ENCODE data around the gene ZMYM4. TPM values are rescaled to one million over a fixed set of nuclear protein-coding genes. Genes with fewer than 3 reads are reported as not detected.

ZMYM4 gene
- total RNA-seq, 1 experiment from 2014 or later, result 38.8 TPM

DNA sequence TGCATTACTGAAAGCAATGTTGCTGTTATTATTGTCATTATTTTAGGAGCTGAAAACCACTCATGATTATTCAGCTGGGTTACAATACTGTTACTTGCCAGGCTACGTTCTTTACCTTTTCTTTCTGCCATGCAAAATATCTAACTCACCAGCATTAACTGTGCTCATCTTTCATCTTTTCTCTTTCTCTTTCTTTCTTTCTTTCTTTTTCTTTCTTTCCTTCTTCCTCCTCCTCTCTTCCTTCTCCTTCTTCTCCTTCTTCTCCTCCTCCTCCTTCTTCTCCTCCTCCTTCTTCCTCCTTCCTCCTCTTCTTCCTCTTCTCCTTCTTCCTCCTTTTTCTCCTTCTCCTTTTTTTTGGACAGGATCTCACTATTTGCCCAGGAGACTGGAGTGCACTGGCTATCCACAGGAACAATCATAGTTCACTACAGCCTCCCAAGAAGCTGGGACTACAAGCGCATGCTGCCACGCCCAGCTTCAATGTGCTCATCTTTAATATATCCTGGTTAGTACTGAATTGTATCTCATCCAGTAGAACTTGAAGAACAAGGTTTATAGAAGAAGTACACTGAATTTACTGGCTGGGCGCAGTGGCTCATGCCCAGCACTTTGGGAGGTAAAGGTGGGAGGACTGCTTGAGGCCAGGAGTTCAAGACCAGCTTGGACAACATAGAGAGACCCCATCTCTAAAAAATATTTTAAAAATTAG lies 6.9 kb upstream of the ZMYM4 start:
- H3K27ac ChIP-seq, result no peak overlapping the region
- no peak overlapping the region for H3K4me3 ChIP-seq
- H3K4me1 ChIP-seq (replicated peaks), result peaks cover 10% of the 10 kb centered on the region
- no peaks in the 10 kb centered on the region for H3K27me3 ChIP-seq (replicated peaks)
- H3K9me3 ChIP-seq (replicated peaks), result no peaks in the 10 kb centered on the region
- no peak for DNase-seq (ENCODE audit: low read depth in 1 of 2, low spot score in 2 of 2)
- no peaks in the 10 kb centered on the region for H3K36me3 ChIP-seq

DNA sequence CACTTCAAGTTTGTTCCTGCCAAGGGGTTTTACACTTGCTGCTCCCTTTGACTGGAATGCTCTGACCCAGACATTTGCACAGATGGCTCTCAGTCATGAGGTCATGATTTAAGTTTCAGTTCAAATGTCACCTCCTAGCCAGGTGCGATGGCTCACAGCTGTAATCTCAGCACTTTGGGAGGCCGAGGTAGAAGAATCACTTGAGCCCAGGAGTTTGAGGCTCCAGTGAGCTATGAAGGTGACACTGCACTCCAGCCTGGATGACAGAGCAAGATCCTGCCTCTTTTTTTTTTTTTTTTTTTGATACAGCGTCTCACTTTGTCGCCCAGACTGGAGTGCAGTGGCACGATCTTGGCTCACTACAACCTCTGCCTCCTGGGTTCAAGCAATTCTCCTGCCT lies 4.5 kb upstream of the ZMYM4 start:
- Histone ChIP-seq H3K9me3 (replicated peaks) (no peaks in the 10 kb centered on the region), H3K4me3 (no peak overlapping the region), H3K27ac (no peak overlapping the region), H3K27me3 (replicated peaks) (no peaks in the 10 kb centered on the region), H3K36me3 (peaks cover 3% of the 10 kb centered on the region; the same call in 1 of the 2 replicates), H3K4me1 (replicated peaks) (peaks cover 15% of the 10 kb centered on the region)
- no peak for DNase-seq (ENCODE audit: low read depth in 1 of 2, low spot score in 2 of 2)

DNA sequence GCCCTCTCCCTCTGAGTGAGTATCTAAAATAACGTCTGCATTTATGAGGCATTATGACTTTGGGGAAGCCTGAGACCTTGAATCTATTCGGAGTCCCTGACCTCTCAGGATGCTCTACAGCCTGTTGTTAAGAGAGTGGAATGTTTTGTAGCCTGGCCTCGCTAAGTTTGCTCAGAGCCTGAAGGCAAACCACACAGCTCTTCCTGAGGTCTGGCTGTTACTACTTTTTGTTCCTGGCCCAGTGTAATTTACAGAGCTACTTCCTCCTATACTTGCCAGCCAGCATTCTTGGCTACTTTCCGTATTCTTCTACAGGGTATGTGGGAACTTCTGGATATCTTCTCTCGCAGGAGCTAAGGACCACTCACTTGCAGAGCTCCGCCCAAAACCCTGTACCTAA lies 3.6 kb upstream of the ZMYM4 start:
- H3K27ac ChIP-seq, result no peak overlapping the region
- DNase-seq (ENCODE audit: low read depth in 1 of 2, low spot score in 2 of 2), result no peak
- peaks cover 18% of the 10 kb centered on the region for H3K4me1 ChIP-seq (replicated peaks)
- no peaks in the 10 kb centered on the region for H3K9me3 ChIP-seq (replicated peaks)
- H3K27me3 ChIP-seq (replicated peaks), result no peaks in the 10 kb centered on the region
- peaks cover 3% of the 10 kb centered on the region; the same call in 1 of the 2 replicates for H3K36me3 ChIP-seq
- no peak overlapping the region for H3K4me3 ChIP-seq

DNA sequence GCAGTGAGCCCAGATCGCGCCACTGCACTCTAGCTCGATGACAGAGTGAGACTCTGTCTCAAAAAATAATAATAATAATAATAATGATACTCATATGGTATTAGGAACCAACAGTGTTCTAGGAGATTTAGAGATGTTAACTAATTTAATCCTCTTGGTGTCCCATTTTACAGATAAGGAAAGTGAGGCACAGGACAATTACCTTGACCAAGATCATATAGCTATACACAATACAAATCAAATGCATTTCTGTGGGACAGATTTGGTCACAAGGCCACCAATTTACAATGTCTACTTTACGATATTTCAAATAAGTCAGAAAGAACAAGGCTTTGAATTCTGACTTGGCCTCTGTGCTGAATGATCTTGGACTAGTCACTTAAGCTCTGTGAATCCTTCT lies 2.2 kb upstream of the ZMYM4 start:
- H3K4me3 ChIP-seq, result no peak overlapping the region
- peaks cover 20% of the 10 kb centered on the region for H3K4me1 ChIP-seq (replicated peaks)
- H3K27ac ChIP-seq, result no peak overlapping the region
- H3K9me3 ChIP-seq (replicated peaks), result no peaks in the 10 kb centered on the region
- no peak for DNase-seq (ENCODE audit: low read depth in 1 of 2, low spot score in 2 of 2)
- H3K27me3 ChIP-seq (replicated peaks), result no peaks in the 10 kb centered on the region
- peaks cover 11% of the 10 kb centered on the region; the same call in 1 of the 2 replicates for H3K36me3 ChIP-seq

DNA sequence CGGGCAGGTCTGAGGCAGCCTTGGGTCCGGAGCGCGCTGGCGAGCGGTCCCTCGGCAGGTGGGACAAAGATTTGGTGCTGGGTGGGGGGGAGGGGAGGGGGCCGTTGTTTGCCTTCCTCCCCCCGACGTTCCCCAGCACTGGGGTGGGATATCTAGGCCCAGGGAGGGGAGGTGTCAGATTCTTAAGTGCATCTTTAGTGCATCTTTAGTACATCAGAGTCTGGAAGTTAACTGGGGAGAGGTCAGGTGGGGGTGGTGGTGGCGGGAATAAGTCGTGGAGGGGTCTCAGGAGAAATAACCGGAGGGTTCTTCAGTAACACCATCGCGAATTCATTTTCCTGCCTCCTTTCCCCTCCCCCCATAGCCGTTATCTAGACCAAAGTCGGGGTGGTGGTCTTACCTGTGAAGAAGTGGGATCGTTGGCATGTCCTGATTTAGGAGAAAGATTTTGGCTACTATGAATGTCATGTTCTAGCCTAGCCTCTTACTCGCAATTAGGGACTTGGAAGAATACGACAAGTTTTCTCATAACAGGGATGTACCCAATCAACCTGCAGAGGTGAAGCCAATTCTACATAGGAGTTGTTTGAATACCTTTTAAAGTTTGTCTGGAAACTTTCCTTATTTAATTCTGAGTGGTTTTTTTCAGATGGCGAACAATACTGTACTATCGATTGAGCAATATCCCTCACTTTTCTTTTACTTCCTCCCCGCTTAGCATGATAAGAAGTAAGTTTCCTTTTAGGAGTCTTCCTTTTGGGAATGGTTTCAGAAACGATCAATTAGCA lies 886 bp downstream of the ZMYM4 start:
- H3K9me3 ChIP-seq (replicated peaks), result no peaks in the 10 kb centered on the region
- DNase-seq (ENCODE audit: low read depth in 1 of 2, low spot score in 2 of 2), result no peak
- H3K4me1 ChIP-seq (replicated peaks), result peaks cover 20% of the 10 kb centered on the region
- H3K27me3 ChIP-seq (replicated peaks), result no peaks in the 10 kb centered on the region
- H3K4me3 ChIP-seq, result peak overlapping the region; percentile 87
- H3K27ac ChIP-seq, result peak overlapping the region; percentile 86
- peaks cover 11% of the 10 kb centered on the region; the same call in 1 of the 2 replicates for H3K36me3 ChIP-seq

DNA sequence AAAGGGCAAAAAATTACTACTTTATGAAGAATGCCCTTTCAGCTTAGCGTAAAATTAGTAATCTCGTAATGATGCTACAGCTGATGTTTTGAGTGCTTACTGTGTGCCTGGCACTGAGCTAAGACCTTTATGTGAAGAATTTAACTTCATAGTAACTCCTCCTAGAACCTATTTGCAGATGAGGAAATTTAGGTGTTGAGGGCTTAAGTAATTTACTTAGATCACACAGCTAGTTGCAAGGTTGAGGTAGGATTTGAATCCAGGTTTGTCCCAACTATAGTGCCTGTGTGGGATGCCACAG lies 1.4 kb downstream of the ZMYM4 start:
- DNase-seq (ENCODE audit: low read depth in 1 of 2, low spot score in 2 of 2), result no peak
- Histone ChIP-seq H3K9me3 (replicated peaks) (no peaks in the 10 kb centered on the region), H3K27me3 (replicated peaks) (no peaks in the 10 kb centered on the region), H3K36me3 (peaks cover 11% of the 10 kb centered on the region; the same call in 1 of the 2 replicates), H3K4me1 (replicated peaks) (peaks cover 15% of the 10 kb centered on the region), H3K27ac (no peak overlapping the region), H3K4me3 (peak overlapping the region; percentile 87)

DNA sequence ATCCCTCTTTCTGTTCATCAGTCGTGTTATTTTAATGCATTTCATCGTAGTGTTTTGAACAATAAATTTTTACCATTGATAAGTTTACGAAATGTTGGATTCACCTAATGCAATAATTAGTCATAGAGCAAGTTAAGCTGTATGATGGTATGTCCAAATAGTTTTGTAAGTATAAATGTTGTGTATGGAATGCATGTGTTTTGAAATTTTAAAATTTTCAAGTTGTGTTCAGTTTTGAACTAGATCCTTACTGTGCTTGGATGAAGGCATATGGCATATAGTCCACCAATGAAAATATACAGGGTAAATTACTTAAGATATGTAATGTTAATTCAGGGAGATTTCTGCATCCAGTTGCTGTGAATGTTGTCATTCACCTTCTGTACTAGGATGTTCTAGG lies 2.3 kb downstream of the ZMYM4 start:
- Histone ChIP-seq H3K36me3 (peaks cover 11% of the 10 kb centered on the region; the same call in 1 of the 2 replicates), H3K4me1 (replicated peaks) (peaks cover 10% of the 10 kb centered on the region)
- no peak for DNase-seq (ENCODE audit: low read depth in 1 of 2, low spot score in 2 of 2)

DNA sequence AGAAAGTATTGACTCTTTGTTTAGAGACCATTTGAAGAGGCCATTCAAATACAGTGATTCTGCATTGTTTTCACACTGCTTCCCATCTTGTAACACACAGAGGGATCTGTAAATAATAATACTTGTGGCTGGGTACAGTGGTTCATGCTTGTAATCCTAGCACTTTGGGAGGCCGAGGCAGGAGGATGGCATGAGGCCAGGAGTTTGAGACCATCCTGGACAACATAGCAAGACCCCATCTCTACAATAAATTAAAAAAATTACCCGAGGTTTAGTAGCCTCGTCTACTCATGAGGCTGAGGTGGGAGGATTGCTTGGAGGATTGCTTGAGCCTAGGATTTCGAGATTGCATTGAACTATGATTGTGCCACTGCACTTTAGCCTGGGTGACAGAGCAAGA lies 5.7 kb downstream of the ZMYM4 start:
- Histone ChIP-seq H3K4me1 (replicated peaks) (peaks cover 5% of the 10 kb centered on the region), H3K9me3 (replicated peaks) (no peaks in the 10 kb centered on the region)

More for the DNA sequence above, 2.3 kb downstream of the ZMYM4 start:
- H3K27ac ChIP-seq, result no peak overlapping the region
- no peaks in the 10 kb centered on the region for H3K27me3 ChIP-seq (replicated peaks)
- H3K4me3 ChIP-seq, result no peak overlapping the region
- H3K9me3 ChIP-seq (replicated peaks), result no peaks in the 10 kb centered on the region

GRCh38 chr1:35278886-35279554 lies 10.5 kb downstream of the ZMYM4 start:
- DNase-seq (ENCODE audit: low read depth in 1 of 2, low spot score in 2 of 2), result no peak
- Histone ChIP-seq H3K4me3 (no peak overlapping the region), H3K27ac (no peak overlapping the region), H3K27me3 (replicated peaks) (no peaks in the 10 kb centered on the region), H3K9me3 (replicated peaks) (no peaks in the 10 kb centered on the region), H3K4me1 (replicated peaks) (no peaks in the 10 kb centered on the region), H3K36me3 (peaks cover 26% of the 10 kb centered on the region)

More for the DNA sequence above, 5.7 kb downstream of the ZMYM4 start:
- no peaks in the 10 kb centered on the region for H3K27me3 ChIP-seq (replicated peaks)
- H3K36me3 ChIP-seq, result peaks cover 21% of the 10 kb centered on the region
- no peak overlapping the region for H3K27ac ChIP-seq
- no peak overlapping the region for H3K4me3 ChIP-seq
- DNase-seq (ENCODE audit: low read depth in 1 of 2, low spot score in 2 of 2), result no peak

GRCh38 chr1:35279555-35279904 lies 11.0 kb downstream of the ZMYM4 start:
- Histone ChIP-seq H3K27ac (no peak overlapping the region), H3K9me3 (replicated peaks) (no peaks in the 10 kb centered on the region), H3K36me3 (peaks cover 29% of the 10 kb centered on the region), H3K4me1 (replicated peaks) (no peaks in the 10 kb centered on the region), H3K27me3 (replicated peaks) (no peaks in the 10 kb centered on the region), H3K4me3 (no peak overlapping the region)
- DNase-seq (ENCODE audit: low read depth in 1 of 2, low spot score in 2 of 2), result no peak

DNA sequence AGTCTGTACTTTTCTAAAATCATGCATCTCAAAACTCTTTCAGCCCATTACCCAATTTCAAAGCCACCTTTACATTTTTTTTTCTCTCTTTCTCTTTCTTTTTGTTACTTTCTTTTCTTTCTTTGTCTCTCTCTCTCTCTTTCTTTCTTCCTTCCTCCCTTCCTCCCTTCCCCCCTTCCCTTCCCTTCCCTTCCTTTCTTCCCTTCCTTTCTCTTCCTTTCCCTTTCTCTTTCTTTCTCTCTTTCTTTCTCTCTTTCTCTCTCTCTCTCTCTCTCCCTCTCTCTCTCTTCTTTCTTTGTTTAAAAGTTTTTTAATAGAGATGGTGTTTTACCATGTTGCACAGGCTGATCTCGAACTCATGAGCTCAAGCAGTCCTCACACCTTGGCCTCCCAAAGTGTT lies 11.5 kb downstream of the ZMYM4 start:
- DNase-seq (ENCODE audit: low read depth in 1 of 2, low spot score in 2 of 2), result no peak
- Histone ChIP-seq H3K27me3 (replicated peaks) (no peaks in the 10 kb centered on the region), H3K36me3 (peaks cover 34% of the 10 kb centered on the region), H3K4me1 (replicated peaks) (no peaks in the 10 kb centered on the region), H3K27ac (no peak overlapping the region), H3K4me3 (no peak overlapping the region), H3K9me3 (replicated peaks) (no peaks in the 10 kb centered on the region)

DNA sequence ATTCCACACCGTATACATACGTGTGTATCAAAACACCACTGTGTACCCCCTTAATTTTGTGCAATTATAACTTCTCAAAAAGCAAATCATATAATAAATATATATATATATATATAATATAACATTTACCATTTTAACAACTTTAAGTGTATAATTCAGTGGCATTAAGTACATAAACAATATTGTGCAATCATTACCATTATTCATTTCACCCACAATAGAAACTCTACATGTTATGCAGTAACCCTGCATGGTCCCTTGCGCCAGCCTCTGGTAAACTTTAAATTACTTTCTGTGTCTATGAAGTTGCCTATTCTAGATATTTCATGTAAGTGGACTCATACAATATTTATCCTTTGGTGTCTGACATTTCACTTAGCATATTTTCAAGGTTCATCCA lies 13.1 kb downstream of the ZMYM4 start:
- Histone ChIP-seq H3K36me3 (peaks cover 34% of the 10 kb centered on the region), H3K27me3 (replicated peaks) (no peaks in the 10 kb centered on the region), H3K9me3 (replicated peaks) (no peaks in the 10 kb centered on the region), H3K4me3 (no peak overlapping the region), H3K4me1 (replicated peaks) (no peaks in the 10 kb centered on the region), H3K27ac (no peak overlapping the region)
- no peak for DNase-seq (ENCODE audit: low read depth in 1 of 2, low spot score in 2 of 2)

- H3K36me3 ChIP-seq, result peaks cover 34% of the 10 kb centered on the region
- H3K27ac ChIP-seq, result no peak overlapping the region
- H3K9me3 ChIP-seq (replicated peaks), result no peaks in the 10 kb centered on the region
- no peak for DNase-seq (ENCODE audit: low read depth in 1 of 2, low spot score in 2 of 2)
- H3K4me3 ChIP-seq, result no peak overlapping the region
- H3K27me3 ChIP-seq (replicated peaks), result no peaks in the 10 kb centered on the region
- no peaks in the 10 kb centered on the region for H3K4me1 ChIP-seq (replicated peaks)
These were observed 13.7 kb downstream of the ZMYM4 start for GRCh38 chr1:35282172-35282571.

GRCh38 chr1:35284852-35285251 lies 16.3 kb downstream of the ZMYM4 start:
- Histone ChIP-seq H3K9me3 (replicated peaks) (no peaks in the 10 kb centered on the region), H3K4me1 (replicated peaks) (peaks cover 21% of the 10 kb centered on the region), H3K4me3 (no peak overlapping the region), H3K36me3 (peaks cover 17% of the 10 kb centered on the region), H3K27ac (no peak overlapping the region), H3K27me3 (replicated peaks) (no peaks in the 10 kb centered on the region)
- DNase-seq (ENCODE audit: low read depth in 1 of 2, low spot score in 2 of 2), result no peak

Measured in SJSA1 (cell line).